ENCODE measurements around the gene TSEN54.

Gene TSEN54

GRCh38 chr17:75558666-75559530 lies 42.6 kb downstream of the TSEN54 start:
- DNase-seq (ENCODE audit: low read depth), result no peak
- no peak overlapping the region for H3K4me3 ChIP-seq (ENCODE audit: low read length)
- TF ChIP-seq CTCF (conservative IDR thresholded peaks at IDR 0.05; ENCODE audit: low read depth, low read length), result no peak

DNA sequence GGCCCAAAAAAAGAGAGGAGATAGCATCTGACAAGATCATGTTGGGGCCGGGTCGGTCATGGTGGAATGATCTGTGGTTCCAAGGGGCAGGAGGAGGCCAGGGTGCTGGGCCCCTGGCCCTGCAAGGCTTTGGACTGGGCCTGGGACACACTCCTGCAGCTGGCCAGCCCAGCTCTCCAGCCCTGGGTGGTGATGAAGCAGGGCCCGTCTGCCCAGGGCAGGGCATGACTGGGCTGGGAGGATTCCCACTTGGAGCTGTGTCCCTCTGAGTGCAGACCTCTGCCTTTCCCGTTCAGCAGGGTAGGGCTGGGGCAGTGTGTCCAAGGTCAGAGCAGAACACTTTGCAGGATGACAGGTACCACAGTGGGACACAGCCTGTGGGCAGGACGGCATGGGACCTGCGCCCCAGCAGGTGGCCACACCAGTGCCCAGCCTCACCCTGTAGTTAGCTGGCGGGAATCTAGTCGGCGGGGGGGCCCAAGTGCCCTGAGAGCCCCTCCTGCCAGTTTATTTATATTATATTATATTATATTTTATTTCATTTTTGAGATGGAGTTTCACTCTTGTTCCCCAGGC lies 43.7 kb downstream of the TSEN54 start:
- no peak for TF ChIP-seq CTCF (conservative IDR thresholded peaks at IDR 0.05; ENCODE audit: low read depth, low read length)
- no peak for DNase-seq (ENCODE audit: low read depth)
- H3K4me3 ChIP-seq (ENCODE audit: low read length), result no peak overlapping the region

DNA sequence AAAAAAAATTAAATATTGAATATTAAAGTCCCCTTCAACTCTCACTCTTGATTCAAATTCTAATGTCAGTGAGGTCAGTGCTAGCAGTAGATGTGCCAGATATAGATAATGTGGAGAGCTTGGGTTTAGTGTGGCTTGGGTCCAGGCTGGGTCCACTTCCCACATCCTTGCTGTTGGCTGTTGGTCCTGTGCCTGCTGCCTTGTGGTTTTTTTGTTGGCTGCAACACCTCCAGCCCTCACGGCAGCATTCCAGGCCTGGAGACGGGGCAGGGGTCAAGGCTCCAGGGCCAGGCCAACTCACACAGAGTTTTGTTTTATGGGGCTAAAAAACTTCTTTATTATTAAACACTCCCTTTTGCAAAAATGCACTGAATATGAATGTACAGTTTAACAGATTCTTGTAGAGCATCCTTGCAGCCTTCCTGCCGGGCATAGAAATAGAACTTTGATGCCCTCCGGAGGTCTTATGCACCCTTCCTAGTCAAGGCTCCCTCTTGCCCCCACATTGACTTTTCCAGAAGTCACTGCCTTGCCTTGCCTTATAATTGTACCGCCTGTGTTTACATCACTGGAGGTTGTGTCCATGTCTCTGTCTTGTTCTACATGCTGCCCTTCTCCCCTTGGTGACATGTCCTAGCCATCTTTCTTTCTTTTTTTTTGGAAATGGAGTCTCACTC lies 45.7 kb downstream of the TSEN54 start:
- TF ChIP-seq CTCF (conservative IDR thresholded peaks at IDR 0.05; ENCODE audit: low read depth, low read length), result no peak
- no peak overlapping the region for H3K4me3 ChIP-seq (ENCODE audit: low read length)
- DNase-seq (ENCODE audit: low read depth), result no peak

DNA sequence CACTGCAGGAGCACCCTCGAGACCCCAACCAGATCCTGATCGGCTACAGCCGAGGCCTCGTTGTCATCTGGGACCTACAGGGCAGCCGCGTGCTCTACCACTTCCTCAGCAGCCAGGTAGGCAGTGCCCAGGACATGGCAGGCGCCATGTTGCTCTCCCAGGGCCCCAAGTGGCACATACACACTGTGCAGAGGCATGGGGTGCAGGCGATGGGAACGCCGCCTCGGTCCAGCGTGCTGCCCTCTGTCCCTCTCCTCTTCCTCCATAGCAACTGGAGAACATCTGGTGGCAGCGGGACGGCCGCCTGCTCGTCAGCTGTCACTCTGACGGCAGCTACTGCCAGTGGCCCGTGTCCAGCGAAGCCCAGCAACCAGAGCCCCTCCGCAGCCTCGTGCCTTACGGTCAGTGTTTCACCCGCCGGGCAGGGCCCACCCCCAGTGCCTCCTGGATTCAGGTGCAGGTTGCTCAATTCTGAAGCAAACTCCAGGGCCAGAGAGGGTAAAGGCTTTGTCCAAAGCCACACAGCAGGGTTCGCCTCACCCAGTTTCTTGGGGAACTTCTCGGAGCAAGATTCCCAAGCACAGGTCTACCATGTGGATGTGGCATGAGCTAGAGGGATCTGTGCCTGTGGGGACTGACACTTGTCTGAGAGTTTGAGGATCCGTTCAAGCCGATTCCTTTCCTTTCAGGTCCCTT lies 46.9 kb downstream of the TSEN54 start:
- no peak for TF ChIP-seq CTCF (conservative IDR thresholded peaks at IDR 0.05; ENCODE audit: low read depth, low read length)
- no peak for DNase-seq (ENCODE audit: low read depth)
- H3K4me3 ChIP-seq (ENCODE audit: low read length), result no peak overlapping the region

- DNase-seq (ENCODE audit: low read depth), result no peak
- H3K4me3 ChIP-seq (ENCODE audit: low read length), result no peak overlapping the region
- no peak for TF ChIP-seq CTCF (conservative IDR thresholded peaks at IDR 0.05; ENCODE audit: low read depth, low read length)
Observed at GRCh38 chr17:75564195-75564594, 47.9 kb downstream of the TSEN54 start.

DNA sequence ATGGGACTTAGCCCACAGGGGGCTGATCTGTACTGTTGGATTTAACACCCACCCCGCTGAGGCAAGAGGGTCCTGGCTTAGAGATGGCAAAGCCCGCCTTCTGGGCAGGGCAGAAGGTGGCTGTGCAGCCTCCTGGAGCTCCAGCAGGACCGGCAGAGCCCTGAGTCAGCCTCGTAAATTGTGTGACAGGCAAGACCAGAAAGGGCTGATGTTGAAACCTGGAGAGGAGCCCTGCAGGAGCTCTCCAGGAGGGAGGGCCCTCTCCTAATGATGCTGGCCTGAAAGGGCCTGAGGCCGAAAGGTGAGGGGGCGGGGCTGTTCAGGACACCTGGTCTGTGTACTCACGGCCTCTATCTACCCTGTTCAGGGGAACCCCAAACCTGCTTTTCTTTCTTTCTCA lies 48.7 kb downstream of the TSEN54 start:
- no peak for DNase-seq (ENCODE audit: low read depth)
- H3K4me3 ChIP-seq (ENCODE audit: low read length), result no peak overlapping the region
- TF ChIP-seq CTCF (conservative IDR thresholded peaks at IDR 0.05; ENCODE audit: low read depth, low read length), result no peak

Measured in retinal pigment epithelial cell (primary cell).